Measurements from ENCODE around the gene HMX3.

HMX3 gene

GRCh38 chr10:123134343-123134914 lies 1.3 kb upstream of the HMX3 start:
- H3K4me3 ChIP-seq: peak overlapping the region; percentile 71
- no peak for DNase-seq (ENCODE audit: low spot score)

GRCh38 chr10:123134915-123135414 lies 805 bp upstream of the HMX3 start:
- TF ChIP-seq CTCF (IDR thresholded peaks at IDR 0.05): no peak
- DNase-seq (ENCODE audit: low spot score): no peak
- Histone ChIP-seq H3K4me3 (peak overlapping the region; percentile 71), H3K27ac (no peak overlapping the region)

More at GRCh38 chr10:123134343-123134914, 1.3 kb upstream of the HMX3 start:
- TF ChIP-seq CTCF (IDR thresholded peaks at IDR 0.05): no peak
- H3K27ac ChIP-seq: no peak overlapping the region

- H3K27ac ChIP-seq: no peak overlapping the region
- H3K4me3 ChIP-seq: peak overlapping the region; percentile 71
- no peak for DNase-seq (ENCODE audit: low spot score)
- TF ChIP-seq CTCF (IDR thresholded peaks at IDR 0.05): no peak
These were observed 543 bp downstream of the HMX3 start for GRCh38 chr10:123136221-123136805.

GRCh38 chr10:123136806-123137642 lies 1.3 kb downstream of the HMX3 start:
- no peak for TF ChIP-seq CTCF (IDR thresholded peaks at IDR 0.05)
- Histone ChIP-seq H3K27ac (no peak overlapping the region), H3K4me3 (peak overlapping the region; percentile 71)
- DNase-seq (ENCODE audit: low spot score): no peak

- Histone ChIP-seq H3K4me3 (no peak overlapping the region), H3K27ac (no peak overlapping the region)
- no peak for DNase-seq (ENCODE audit: low spot score)
- no peak for TF ChIP-seq CTCF (IDR thresholded peaks at IDR 0.05)
These were observed 3.4 kb downstream of the HMX3 start for GRCh38 chr10:123139165-123139520.

- Histone ChIP-seq H3K4me3 (no peak overlapping the region), H3K27ac (no peak overlapping the region)
- no peak for DNase-seq (ENCODE audit: low spot score)
- TF ChIP-seq CTCF (IDR thresholded peaks at IDR 0.05): no peak
These were observed 3.9 kb downstream of the HMX3 start for GRCh38 chr10:123139521-123140163.
